PFSK-1 (cell line): ENCODE results near the gene ISOC2.

Source experiments
- FOXP2 ChIP-seq: optimal IDR thresholded peaks from 2 replicates; pipeline ENCODE3; 2011; ENCODE audit warnings: borderline replicate concordance, control low read depth, inconsistent platforms; ENCODE audit not compliant: insufficient read depth; ENCODE audit errors: extremely low read length, extremely low read depth
- POLR2AphosphoS5 ChIP-seq: IDR thresholded peaks from 2 replicates; pipeline ENCODE4 v1.6.1; 2012; ENCODE audit warnings: low read depth, mild to moderate bottlenecking, control low read depth, low read length, moderate library complexity
- SIN3A ChIP-seq: IDR thresholded peaks from 2 replicates; pipeline ENCODE4 v1.6.1; 2012; ENCODE audit warnings: mild to moderate bottlenecking, low read length, moderate library complexity, borderline replicate concordance; ENCODE audit not compliant: insufficient read depth
- TAF1 ChIP-seq: IDR thresholded peaks from 2 replicates; pipeline ENCODE4 v1.6.1; 2012; ENCODE audit warnings: low read length, control low read depth, borderline replicate concordance; ENCODE audit not compliant: insufficient read depth
- TF ChIP-seq, protein P1 (sequence below), 2 experiments: IDR thresholded peaks; 2 replicates each; pipeline versions ENCODE4 v1.6.1 to v1.8.0; 2011 to 2012; ENCODE audit warnings: low read depth in 2 of 2, low read length in 2 of 2, control low read depth in 1 of 2, inconsistent platforms in 1 of 2, mild to moderate bottlenecking in 1 of 2, moderate library complexity in 1 of 2; ENCODE audit not compliant: insufficient read depth in 1 of 2

- TF ChIP-seq POLR2AphosphoS5 = no peak
- TF ChIP-seq SIN3A = no peak
- TF ChIP-seq, protein P1, sequence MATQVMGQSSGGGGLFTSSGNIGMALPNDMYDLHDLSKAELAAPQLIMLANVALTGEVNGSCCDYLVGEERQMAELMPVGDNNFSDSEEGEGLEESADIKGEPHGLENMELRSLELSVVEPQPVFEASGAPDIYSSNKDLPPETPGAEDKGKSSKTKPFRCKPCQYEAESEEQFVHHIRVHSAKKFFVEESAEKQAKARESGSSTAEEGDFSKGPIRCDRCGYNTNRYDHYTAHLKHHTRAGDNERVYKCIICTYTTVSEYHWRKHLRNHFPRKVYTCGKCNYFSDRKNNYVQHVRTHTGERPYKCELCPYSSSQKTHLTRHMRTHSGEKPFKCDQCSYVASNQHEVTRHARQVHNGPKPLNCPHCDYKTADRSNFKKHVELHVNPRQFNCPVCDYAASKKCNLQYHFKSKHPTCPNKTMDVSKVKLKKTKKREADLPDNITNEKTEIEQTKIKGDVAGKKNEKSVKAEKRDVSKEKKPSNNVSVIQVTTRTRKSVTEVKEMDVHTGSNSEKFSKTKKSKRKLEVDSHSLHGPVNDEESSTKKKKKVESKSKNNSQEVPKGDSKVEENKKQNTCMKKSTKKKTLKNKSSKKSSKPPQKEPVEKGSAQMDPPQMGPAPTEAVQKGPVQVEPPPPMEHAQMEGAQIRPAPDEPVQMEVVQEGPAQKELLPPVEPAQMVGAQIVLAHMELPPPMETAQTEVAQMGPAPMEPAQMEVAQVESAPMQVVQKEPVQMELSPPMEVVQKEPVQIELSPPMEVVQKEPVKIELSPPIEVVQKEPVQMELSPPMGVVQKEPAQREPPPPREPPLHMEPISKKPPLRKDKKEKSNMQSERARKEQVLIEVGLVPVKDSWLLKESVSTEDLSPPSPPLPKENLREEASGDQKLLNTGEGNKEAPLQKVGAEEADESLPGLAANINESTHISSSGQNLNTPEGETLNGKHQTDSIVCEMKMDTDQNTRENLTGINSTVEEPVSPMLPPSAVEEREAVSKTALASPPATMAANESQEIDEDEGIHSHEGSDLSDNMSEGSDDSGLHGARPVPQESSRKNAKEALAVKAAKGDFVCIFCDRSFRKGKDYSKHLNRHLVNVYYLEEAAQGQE (IDR thresholded peaks at IDR 0.05; ENCODE audit: insufficient read depth in 1 of 2, low read depth in 2 of 2, low read length in 2 of 2) = no peak
- no peak for TF ChIP-seq TAF1
- no peak for TF ChIP-seq FOXP2
These were observed 19.8 kb upstream of the ISOC2 start for GRCh38 chr19:55481148-55481793.
